Measurements from ENCODE around the gene TTYH3.

Gene TTYH3

DNA sequence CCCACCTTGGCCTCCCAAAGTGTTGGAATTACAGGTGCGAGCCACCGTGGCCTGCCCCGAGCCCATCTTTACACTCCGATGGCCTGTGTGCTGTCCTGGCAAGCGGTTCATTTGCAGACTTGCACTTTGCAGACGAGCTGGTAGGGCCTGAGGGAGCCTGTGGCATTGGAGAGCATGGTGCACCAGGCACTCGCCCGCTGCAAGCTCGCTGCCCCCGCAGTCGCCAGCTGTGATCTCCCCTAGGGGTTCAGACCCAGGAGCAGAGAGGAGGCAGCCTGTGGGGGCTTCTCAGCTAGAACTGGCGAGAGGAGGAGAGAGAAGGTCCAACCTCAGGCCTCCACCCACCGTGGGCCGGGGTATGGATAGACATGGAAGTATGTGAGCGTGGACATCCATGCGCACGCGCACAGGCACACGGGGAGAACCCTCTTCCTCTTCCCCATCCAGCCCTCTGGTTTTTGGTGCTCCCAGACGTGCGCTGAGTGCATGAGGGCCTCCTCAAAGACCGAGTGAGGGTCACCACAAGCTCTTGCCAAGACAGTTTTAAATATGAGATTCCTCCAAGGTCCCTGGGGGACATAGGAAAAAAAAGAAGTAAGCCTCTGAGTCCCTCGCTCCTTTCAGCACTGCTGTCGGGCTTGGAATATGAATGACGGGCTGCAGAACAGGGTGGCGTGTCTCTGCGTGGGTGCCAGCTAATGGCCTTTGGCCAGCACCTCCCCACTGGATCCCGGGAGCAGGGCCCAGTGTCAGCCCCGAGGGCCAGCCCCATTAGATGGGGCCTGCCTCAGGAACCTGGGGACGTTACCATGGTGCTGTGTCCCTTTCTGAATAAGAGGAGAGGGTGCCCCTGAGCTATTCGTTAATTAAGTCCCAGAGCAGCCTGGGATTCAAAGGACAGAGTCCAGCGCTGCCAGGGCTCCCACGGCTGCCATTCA is 15.1 kb upstream of the TTYH3 start:
- no peak for DNase-seq (ENCODE audit: low read depth)

DNA sequence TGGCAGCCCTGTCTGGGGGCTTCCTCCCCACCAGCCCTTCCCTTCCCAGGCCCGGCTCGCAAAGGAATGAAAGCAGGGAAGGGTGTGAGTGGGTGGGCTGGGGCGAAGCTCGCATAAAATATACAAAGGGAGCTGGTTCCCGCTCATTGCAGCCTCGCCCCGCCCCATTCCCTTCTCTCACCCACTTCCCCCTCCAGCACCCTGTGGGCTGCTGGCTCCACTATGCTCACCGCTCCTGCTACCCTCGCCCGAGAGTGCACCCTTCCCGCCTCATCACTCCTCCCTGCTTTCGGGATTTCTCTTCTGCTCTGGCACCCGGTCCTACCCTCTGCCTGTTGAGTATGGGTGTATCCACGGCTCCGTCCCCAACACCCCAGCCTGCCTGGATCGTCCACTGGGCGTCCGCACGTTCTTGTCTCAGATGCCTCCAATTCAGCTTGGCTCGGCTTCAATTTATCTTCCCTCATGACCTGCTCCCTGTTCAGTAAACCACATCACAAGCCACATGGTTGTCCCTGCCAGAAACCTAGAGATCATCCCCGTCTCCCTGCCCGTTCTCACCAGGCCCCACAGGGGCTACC is 14.4 kb upstream of the TTYH3 start:
- DNase-seq (ENCODE audit: low read depth), result no peak

DNA sequence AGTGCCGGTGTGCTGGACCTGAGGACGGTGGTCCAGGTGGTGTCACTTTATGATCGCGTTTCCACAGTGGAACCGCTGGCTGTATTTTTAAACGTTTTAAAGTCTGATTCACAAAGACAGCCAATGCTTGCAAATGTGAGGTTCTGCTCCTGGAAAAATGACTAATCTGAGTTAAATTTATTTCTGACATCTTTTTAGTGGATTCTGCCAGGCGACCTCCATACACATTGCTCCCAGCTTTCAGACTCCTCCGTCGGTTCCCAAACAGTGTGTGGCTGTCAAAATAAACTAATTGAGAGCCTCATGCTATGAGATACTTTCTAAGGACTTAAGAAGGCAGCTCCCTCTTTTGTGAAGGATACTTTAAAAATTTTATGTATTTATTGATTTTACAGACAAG is 12.7 kb upstream of the TTYH3 start:
- DNase-seq (ENCODE audit: low read depth), result no peak

DNA sequence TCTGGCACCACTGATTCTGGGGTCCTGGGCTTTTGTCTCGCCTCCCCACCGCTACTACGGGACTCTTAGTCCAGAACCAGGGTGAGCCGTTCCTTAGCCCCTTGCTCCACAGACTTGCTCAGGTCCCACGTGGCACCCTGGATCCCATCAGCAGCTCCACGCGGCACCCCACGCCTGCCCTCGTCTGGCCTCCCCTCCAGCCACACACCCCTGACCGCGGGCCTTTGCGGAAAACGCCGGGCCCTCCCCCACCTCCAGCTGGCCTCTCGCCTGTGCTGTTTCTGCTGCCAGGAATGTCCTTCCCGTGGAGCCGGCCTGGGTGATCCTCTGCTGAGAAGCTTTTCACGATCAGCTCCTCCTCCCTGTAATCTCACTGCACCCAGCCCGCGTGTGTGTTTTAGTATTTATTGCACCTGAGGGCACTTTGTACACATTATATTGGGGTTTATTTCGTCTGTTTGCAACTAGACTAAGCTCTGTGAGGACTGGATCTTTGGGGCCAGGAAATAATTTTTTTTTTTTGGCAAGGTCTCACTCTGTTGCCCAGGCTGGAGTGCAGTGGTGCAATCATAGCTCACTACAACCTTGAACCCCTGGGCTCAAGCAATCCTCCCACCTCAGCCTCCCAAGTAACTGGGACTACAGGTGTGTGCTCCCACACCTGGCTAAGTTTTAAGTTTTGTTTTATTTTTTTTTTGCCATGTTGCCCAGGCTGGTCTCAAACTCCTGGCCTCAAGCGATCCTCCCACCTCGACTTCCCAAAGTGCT is 10.5 kb upstream of the TTYH3 start:
- DNase-seq (ENCODE audit: low read depth), result no peak

DNA sequence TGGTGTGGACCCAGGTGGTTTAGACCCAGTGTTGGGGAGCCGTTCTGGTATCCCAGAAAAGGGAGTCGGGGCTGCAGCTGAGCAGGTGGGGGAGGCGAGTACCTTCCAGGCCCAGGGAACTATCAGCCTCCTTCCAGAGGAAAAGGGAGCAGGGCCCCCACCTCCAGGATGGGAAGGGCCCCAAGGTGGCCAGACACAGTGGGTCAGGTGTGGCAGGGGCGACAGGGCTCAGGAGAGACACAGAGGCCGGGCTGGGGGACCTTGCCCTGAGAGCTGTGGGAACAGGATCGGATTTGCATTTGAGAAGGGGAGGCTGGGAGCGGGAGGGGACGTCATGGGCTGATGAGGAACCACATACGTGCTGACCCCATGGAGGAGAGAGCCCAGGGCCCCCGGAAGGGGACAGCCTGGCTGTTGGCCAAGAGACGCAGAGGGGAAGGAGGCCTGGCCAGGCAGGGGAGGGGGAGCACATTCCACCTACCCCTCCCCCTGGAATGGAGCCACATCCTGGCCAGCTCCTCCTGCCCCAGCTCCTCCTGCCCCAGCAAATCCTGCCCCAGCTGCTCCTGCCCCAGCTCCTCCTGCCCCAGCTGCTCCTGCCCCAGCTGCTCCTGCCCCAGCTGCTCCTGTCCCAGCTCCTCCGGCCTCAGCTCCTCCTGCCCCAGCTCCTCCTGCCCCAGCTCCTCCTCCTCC is 9.7 kb upstream of the TTYH3 start:
- no peak for DNase-seq (ENCODE audit: low read depth)

DNA sequence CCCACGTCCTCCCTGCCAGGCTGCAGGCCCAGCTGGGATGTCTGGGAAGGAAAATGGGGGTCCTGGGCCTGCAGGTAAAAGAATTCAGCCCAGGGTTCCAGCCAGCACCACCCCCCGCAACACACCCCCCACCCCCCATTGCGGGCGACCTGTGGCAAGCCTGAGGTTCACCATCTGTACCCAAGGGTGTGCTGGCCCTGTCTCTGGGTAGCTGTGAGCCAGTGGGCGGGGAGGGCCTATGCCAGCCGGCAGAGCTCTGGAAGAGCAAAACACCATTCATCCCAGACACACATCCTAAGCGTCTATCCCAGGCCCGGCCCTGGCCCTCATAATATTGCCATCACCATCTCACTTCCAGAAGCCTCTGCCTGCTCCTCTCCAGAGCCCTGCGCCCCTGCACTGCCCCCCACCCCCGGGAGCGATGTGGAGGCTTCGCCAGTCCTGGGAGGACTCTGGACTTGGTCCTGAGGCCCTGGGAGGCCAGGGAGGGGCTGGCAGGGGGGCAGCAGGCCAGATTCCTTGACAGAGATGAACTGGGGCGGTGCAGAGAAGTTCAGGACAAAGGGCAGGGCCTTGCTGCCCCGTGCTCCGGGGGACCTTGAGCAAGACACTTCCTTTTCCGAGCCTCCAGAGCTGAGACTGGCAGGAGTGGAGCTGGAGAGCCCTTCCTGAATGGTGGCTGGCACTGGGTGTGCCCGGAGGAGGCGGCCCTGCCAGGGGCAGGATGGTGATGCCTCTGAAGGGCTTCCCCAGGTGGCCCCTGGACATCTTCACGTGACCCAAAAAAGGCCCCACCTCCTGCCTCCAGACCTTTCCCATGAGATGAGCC is 8.7 kb upstream of the TTYH3 start:
- no peak for DNase-seq (ENCODE audit: low read depth)

DNA sequence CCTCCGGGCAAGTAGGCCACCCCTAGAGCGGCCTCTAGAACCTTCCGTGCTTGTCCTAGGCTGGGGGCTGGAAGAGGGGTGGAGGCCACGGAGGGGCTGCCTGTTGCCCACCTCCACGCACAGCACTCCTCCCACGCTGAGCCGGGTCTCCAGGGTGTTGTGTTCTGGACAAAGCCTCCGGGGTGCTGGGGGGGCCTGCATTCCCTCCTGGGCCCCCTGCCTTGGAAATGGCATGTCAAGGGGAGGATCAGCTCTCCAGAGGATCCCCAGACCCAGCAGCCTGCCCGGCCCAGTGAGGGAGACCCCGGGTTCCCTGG is 8.1 kb upstream of the TTYH3 start:
- no peak for DNase-seq (ENCODE audit: low read depth)

DNA sequence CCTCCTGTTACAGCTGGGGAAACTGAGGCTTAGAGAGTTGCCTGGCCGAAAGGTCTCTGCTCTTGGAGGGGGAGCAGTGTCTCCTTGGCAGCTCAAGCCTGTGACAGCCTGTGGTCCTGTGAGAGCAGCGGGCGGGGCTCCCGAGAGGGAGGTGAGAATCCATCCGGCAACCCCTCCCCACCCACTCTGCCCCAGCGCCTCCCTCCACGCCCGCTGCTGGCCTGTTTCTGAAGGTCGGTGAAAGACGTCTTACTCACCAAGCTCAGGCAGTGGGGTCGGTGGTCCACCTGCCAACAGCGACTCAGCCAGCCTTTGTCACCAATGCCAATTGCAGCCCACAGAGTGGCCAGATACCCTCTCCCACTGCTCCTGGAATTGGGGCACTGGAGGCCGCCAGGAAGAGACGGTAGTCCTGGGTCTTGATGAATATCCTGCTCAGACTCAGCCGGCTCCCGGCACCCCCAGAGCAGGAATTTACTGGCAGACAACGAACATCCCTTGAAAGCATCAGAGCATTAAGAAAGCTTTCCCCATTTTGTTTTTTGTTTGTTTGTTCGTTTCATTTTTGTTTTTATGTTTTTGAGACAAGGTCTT is 7.4 kb upstream of the TTYH3 start:
- DNase-seq (ENCODE audit: low read depth), result no peak

DNA sequence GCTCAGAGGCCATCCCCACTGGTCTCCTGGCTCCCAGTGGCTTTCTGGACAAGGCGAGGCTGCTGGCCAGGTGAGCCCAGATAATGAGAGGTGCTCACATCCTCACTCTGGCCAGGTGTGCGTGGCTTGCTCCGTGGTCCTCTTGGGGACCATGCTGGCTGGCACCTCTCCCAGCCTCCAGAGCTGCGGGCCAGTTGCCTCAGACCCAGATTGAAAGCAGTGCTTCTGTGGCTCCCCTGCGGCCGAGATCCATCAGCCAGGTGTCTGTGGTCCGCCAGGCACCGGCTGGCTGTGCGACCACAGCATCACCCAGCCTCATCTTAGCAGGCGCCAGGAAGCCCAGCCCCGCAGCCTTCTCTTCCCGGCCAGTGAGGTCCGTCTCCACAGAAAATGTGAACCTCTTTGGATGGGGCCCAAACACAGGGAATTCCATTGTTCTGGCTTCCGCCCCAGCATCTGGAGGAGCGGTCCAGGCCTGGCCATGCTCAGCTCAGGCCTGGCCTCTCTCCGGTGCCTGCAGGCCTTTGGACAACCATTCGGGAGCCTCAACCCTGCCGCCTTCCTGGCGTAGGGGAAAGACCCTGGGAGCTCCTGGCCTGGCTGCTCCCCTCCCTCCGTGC is 5.2 kb upstream of the TTYH3 start:
- no peak for DNase-seq (ENCODE audit: low read depth)

DNA sequence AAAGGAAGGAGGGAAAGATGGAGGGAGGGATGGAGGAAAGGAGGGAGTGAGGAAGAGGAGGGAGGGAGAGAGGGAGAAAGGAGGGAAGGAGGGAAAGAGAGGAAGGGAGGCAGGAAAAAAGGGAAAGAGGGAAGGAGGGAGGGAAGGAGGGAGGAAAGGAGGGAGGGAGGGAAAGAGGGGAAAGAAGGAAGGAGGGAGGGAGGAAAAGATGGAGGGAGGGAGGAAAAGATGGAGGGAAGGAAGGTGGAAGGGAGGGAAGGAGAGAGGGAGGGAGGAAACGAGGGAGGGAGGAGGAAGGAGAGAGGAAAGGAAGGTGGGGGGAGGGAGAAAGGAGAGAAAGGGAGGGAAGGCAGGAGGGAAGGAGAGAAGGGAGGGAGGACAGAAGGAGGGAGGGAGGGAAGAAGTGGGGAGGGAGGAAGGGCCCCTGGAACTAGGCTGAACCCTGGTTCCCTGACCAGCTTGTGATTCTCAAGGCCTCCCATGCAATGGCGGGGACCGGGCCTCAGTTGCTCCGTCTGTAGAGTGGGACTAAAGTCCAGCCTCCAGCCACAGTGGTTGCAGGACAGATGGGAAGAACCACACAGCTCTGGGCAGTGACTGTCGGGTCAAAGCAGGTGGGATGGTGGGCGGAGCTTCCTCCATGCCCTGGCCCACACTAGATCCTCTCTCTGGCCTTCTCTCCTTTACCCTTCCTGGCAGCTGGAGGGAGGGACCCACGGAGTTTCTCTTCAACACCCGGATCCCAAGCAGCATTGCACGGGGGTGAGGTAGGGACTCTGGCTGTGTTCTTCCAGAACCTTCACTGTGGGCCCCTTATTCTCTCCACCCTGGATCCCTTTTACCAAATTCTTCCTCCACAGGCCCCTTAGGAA is 4.3 kb upstream of the TTYH3 start:
- no peak for DNase-seq (ENCODE audit: low read depth)

DNA sequence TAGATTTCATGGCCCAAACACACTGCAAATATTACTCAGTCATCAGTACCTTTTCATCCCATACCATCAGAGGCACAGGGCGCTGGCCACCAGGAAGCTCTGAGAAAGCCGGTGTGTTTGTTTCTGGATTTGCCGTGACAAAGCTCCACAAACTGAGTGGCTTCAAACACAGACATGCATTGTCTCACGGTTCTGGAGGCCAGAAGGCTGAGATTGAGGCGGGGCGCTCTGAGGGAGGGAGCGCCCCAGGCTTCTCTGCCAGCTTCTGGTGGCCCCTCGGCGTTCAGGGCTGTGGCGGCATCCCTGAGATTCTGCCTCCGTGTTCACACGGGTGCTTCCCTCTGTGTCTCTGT is 3.7 kb upstream of the TTYH3 start:
- no peak for DNase-seq (ENCODE audit: low read depth)

DNA sequence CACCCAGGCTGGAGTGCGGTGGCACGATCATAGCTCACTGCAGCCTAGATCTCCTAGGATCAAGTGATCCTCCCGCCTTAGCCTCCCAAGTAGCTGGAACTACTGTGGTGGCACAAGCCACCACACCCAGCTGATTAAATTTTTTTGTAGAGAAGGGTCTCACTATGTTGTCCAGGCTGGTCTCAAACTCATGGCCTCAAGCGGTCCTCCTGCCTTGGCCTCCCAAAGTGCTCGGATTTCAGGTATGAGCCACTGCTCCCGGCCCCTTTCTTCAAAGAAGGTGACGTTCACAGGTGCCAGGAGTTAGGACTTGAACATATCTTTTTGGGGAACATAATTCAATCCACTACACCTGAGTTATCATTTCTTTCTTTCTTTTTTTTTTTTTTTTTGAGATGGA is 2.9 kb upstream of the TTYH3 start:
- DNase-seq (ENCODE audit: low read depth), result no peak

DNA sequence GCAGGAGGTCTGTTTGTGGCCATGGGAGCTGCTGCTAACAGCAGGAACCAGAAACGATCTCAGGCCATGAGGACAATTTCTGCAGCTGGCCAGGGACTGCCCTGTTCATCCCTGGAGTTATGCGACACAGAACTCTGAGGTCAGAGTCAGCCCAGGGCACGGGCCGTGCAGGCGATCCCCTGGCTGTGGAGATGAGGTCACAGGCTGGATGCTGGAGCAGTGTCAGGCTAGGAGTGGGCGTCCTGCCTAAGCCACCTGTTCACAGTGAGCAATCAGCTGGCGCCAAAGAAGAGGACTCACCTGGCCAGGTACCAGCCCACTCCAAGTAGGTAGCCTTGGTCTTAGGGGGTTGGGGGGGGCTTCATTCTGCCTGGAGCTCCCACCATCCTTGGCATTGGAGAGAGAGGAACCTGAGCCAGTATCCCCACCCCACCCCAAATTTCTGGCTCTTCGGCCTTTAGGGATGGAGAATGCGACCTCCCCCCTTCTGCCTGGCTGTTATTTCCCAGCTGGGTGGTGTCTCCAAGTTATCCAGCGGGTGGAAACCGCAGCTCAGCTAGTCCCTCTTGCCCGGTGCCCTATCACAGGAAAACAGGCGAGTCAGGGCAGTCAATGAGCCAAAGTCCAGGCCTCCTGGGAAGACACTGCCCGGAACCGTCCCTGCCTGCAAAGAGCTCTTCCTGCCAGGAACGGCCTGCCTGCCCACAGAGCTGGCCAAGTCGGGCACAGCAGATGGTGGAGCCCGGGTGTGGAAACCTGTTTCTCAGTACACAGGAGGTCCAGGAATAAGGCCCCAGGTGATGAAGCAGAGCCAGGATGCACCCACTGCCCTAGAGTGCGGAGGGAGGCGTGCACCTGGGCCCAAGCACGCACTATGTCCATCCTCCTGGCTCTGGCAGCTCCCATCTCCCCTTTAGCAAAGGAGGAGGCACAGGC is 1.8 kb upstream of the TTYH3 start:
- no peak for DNase-seq (ENCODE audit: low read depth)

DNA sequence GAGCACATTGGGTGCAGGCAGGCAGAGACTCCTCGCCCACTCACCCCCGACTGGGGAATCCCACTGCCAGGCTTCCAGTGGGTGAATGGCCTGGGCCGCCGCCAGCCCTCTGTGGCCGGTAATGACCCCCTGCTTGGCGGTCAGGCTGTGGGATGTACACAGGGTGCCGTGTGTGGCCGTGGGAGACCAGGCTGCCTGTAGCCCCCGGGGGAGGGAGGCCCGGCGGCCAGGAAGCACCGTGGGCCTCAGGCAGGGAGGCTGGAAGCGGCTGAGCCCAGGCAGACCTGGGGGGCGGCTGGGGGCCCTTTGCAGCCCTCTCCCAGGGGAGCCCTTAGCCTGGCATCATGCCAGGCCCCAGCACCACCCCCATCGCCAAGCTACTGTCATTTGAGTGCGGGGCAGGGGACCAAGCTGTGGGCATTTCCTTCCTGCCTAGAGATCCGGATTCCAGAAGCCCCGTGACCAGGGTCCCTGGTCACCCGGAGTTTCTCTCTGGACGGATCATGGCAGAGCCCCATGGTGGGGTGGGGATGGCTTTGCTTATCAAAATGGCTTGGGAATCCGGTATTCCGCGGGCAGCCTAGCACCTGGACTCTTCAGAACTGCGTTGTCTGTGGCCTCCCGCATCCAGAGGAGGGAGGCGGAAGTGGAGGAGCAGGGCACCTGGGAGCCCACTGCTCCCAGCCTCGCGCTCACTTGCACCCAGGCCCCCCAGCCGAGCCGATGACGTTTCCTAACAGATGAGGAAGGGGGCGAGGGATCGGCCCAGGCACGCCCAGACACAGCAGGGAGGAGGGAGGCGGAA is 1.1 kb downstream of the TTYH3 start:
- DNase-seq (ENCODE audit: low read depth), result no peak

DNA sequence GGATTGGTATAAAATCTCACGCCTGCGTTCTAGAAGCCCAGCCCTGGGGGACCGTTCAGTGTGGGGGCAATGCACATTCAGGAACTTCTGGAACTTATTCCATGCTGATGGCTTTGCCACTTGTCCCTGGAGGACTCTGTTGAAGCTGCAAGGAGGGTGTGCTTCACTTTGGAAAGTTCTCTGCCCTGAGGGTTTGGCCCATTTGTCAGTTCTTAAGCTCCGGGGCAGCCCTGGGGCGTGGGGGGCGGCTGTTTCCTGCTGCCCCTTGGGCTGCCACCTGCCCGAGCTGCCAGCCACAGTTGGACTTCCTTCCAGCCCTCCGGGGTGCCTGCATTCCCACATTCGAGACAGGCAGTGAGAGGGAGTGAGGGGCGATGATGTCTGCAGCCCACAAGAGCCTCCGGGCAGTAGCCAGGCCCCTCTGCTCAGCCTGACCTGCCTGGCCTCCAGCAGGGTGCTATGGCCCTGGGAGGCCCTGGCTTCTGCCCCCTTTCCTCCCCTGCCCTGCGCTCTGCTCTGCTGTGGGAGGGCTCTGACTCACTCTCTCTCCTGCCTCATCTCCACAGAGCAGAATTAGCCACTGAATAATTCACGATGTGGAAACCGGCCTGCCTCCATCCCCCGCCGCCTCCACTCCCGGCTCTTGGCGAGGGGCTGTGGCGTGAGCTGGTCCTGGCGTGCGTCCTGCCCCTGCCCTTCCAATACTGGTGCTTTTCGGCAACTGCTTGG is 1.9 kb downstream of the TTYH3 start:
- DNase-seq (ENCODE audit: low read depth), result peak; percentile 57

DNA sequence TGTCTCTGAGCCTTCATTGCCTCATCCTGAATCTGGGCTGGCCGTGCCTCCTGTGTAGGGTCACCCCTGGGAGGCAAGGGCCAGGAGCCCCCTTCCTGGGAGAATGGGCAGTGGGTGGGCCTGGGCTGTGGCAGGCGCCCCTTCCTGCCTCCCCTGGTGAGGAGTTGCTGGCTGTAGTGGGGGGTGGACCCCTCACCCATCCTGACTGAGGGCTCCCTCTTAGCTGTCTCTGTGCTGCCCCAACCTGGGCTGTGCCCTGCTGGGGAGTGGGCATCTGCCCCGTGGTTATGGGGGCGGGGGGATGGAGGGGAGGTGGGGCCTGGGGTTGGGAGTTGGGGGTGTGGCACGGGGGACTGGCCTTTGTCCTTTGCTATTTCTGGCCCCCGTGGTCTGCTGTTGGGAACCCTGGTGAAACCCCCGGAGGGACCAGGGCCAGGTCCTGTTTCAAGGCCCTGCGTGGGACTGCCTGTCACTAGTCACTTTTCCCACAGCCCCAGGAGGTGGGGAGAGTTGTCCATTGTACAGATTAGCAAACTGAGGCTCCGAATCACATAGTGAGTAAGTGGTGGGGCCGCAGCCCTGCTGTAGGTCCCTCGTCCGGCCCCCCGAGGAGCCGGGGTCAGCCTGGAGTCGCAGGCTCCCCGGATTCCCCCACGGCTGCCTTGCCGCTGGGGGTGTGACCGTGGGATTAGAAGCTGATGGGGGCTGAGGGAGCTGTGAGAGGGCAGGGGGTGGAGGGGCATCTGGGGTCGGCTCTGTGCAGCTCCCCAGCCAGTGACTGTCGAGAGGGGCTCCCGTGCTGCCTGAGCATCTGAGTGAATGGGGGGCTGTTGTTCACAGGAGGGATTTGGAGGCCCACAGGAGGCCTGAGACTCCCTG is 2.7 kb downstream of the TTYH3 start:
- no peak for DNase-seq (ENCODE audit: low read depth)

Data from non-pigmented ciliary epithelial cell (primary cell).